Measurements from ENCODE around the gene UCK2. TPM values are rescaled to one million over a fixed set of nuclear protein-coding genes. Genes with fewer than 3 reads are reported as not detected.

The UCK2 gene
- total and polyA plus RNA-seq, 2 of the 8 experiments (the other 6 are each of a cell fraction or from before 2014, with no cell fraction given): 103 to 109 TPM

- TF ChIP-seq CBX5 (IDR thresholded peaks at IDR 0.05; ENCODE audit: low read depth, low read length): no peak
- no peak for TF ChIP-seq SAP30 (IDR thresholded peaks at IDR 0.05; ENCODE audit: insufficient read depth, insufficient replicate concordance, low read length)
- TF ChIP-seq KDM5A (IDR thresholded peaks at IDR 0.05; ENCODE audit: low read length): no peak
- no peak for TF ChIP-seq JUND (IDR thresholded peaks at IDR 0.05; ENCODE audit: low read length)
- TF ChIP-seq FOSL1 (IDR thresholded peaks at IDR 0.05; ENCODE audit: insufficient read depth, low read depth, low read length): no peak
Measured at GRCh38 chr1:165876121-165876520, 48.7 kb downstream of the UCK2 start (continued).

All from H1 (cell line).